ENCODE results near the gene HEMGN. TPM values are rescaled to one million over a fixed set of nuclear protein-coding genes. Genes with fewer than 3 reads are reported as not detected.

HEMGN gene
- total RNA-seq, 2 experiments from 2014 or later, result 0.69 to 0.99 TPM

GRCh38 chr9:97907046-97907445 lies 30.9 kb downstream of the HEMGN start:
- no peak overlapping the region for H3K4me3 Mint-ChIP-seq
- peak; percentile 40 for DNase-seq
- ChIA-PET CTCF (interaction anchor here (1.1 to 3.7 kb wide), 3 partner anchors 10 to 201 kb away, joined by 3 to 51 read pairs (median 3); partner anchors contain the start of gene TRMO), POLR2A (interaction anchor here (0.9 to 3.6 kb wide), 2 partner anchors 14 to 285 kb away, joined by 3 to 26 read pairs; partner anchors contain the start of genes CORO2A and TRMO)
- intact Hi-C loops (cut with micrococcal nuclease), result loop anchor here (2.0 to 5.0 kb wide), 3 partner anchors 50 to 210 kb away; partner anchors contain the start of gene XPA
- H3K4me1 Mint-ChIP-seq (ENCODE audit: low read depth), result peaks cover 78% of the 10 kb centered on the region
- no peaks in the 10 kb centered on the region for H3K27me3 Mint-ChIP-seq
- H3K27ac Mint-ChIP-seq, result peak overlapping the region; percentile 94
- H3K36me3 Mint-ChIP-seq, result peaks cover 32% of the 10 kb centered on the region
- no peaks in the 10 kb centered on the region for H3K9me3 Mint-ChIP-seq

- CTCF ChIA-PET, result interaction anchor here (1.1 to 3.7 kb wide), 5 partner anchors 9 to 201 kb away, joined by 3 to 51 read pairs (median 3); partner anchors contain the start of gene TRMO
- peaks cover 78% of the 10 kb centered on the region for H3K4me1 Mint-ChIP-seq (ENCODE audit: low read depth)
- H3K4me3 Mint-ChIP-seq, result peak overlapping the region; percentile 66
- H3K9me3 Mint-ChIP-seq, result no peaks in the 10 kb centered on the region
- peaks cover 27% of the 10 kb centered on the region for H3K36me3 Mint-ChIP-seq
- H3K27ac Mint-ChIP-seq, result peak overlapping the region; percentile 94
- intact Hi-C loops (cut with micrococcal nuclease), result loop anchor here (1.0 to 5.0 kb wide), 4 partner anchors 17 to 210 kb away; partner anchors contain the start of gene XPA
- H3K27me3 Mint-ChIP-seq, result no peaks in the 10 kb centered on the region
- POLR2A ChIA-PET, result interaction anchor here (0.6 to 3.6 kb wide), 3 partner anchors 15 to 286 kb away, joined by 3 to 26 read pairs (median 3); partner anchors contain the start of genes CORO2A and TRMO
- peak; percentile 74 for DNase-seq
Measured at GRCh38 chr9:97906236-97906831, 31.6 kb downstream of the HEMGN start.

- Mint-ChIP-seq H3K36me3 (peaks cover 20% of the 10 kb centered on the region), H3K9me3 (no peaks in the 10 kb centered on the region), H3K4me1 (ENCODE audit: low read depth) (peaks cover 81% of the 10 kb centered on the region)
Measured at GRCh38 chr9:97905228-97905627, 32.7 kb downstream of the HEMGN start.

GRCh38 chr9:97904725-97905124 lies 33.2 kb downstream of the HEMGN start:
- intact Hi-C loops (cut with micrococcal nuclease), result loop anchor here (1.0 to 5.0 kb wide), 4 partner anchors 14 to 272 kb away; partner anchors contain the start of genes NCBP1 and TSTD2
- no peaks in the 10 kb centered on the region for H3K27me3 Mint-ChIP-seq
- POLR2A ChIA-PET, result interaction anchor here (1.2 to 3.6 kb wide), 2 partner anchors 16 to 152 kb away, joined by 3 to 26 read pairs; partner anchors contain the start of genes NANS and TRMO
- CTCF ChIA-PET, result interaction anchor here (0.8 to 3.7 kb wide), 6 partner anchors 9 to 54 kb away, joined by 3 to 51 read pairs (median 4); partner anchors contain the start of gene TRMO
- H3K4me1 Mint-ChIP-seq (ENCODE audit: low read depth), result peaks cover 80% of the 10 kb centered on the region
- peak overlapping the region; percentile 76 for H3K4me3 Mint-ChIP-seq
- peaks cover 19% of the 10 kb centered on the region for H3K36me3 Mint-ChIP-seq
- H3K9me3 Mint-ChIP-seq, result no peaks in the 10 kb centered on the region
- DNase-seq, result peak; percentile 80
- peak overlapping the region; percentile 89 for H3K27ac Mint-ChIP-seq

More at GRCh38 chr9:97905228-97905627, 32.7 kb downstream of the HEMGN start:
- ChIA-PET POLR2A (interaction anchor here (1.2 to 3.6 kb wide), 2 partner anchors 16 to 151 kb away, joined by 3 to 26 read pairs; partner anchors contain the start of genes NANS and TRMO), CTCF (interaction anchor here (0.8 to 3.7 kb wide), 7 partner anchors 9 to 54 kb away, joined by 3 to 51 read pairs (median 3); partner anchors contain the start of gene TRMO)
- DNase-seq, result peak; percentile 62
- Mint-ChIP-seq H3K4me3 (peak overlapping the region; percentile 76), H3K27ac (peak overlapping the region; percentile 89), H3K27me3 (no peaks in the 10 kb centered on the region)
- intact Hi-C loops (cut with micrococcal nuclease), result loop anchor here (1.0 to 5.0 kb wide), 3 partner anchors 13 to 82 kb away; no protein-coding TSS in a partner anchor

- Mint-ChIP-seq H3K36me3 (peaks cover 14% of the 10 kb centered on the region), H3K4me1 (ENCODE audit: low read depth) (peaks cover 70% of the 10 kb centered on the region), H3K27me3 (no peaks in the 10 kb centered on the region), H3K27ac (peak overlapping the region; percentile 35), H3K4me3 (peak overlapping the region; percentile 5), H3K9me3 (no peaks in the 10 kb centered on the region)
- ChIA-PET POLR2A (interaction anchor here (0.9 to 1.0 kb wide), 2 partner anchors 19 to 79 kb away, joined by 3 to 8 read pairs; partner anchors contain the start of gene TRMO), CTCF (interaction anchor here (1.1 to 6.7 kb wide), 8 partner anchors 12 to 218 kb away, joined by 3 to 172 read pairs (median 8); partner anchors contain the start of genes FOXE1, TRMO and XPA)
- intact Hi-C loops (cut with micrococcal nuclease), result loop anchor here (5.0 kb wide), 1 partner anchor 271 kb away; the partner anchor contains the start of genes NCBP1 and TSTD2
- no peak for DNase-seq
Measured at GRCh38 chr9:97903177-97903576, 34.8 kb downstream of the HEMGN start.

GRCh38 chr9:97900738-97901565 lies 37.0 kb downstream of the HEMGN start:
- ChIA-PET CTCF (interaction anchor here (0.6 to 6.7 kb wide), 26 partner anchors 8 to 320 kb away, joined by 3 to 172 read pairs (median 5); partner anchors contain the start of genes ANP32B, HEMGN, NANS and NCBP1), POLR2A (interaction anchor here (0.8 kb wide), 1 partner anchor 21 kb away, joined by 3 read pairs; no protein-coding TSS in a partner anchor)
- intact Hi-C loops (cut with micrococcal nuclease), result loop anchor here (1.0 to 5.0 kb wide), 3 partner anchors 11 to 269 kb away; partner anchors contain the start of genes NCBP1 and TSTD2
- no peak overlapping the region for H3K4me3 Mint-ChIP-seq
- no peak for DNase-seq
- no peak overlapping the region for H3K27ac Mint-ChIP-seq
- no peaks in the 10 kb centered on the region for H3K27me3 Mint-ChIP-seq
- peaks cover 8% of the 10 kb centered on the region for H3K36me3 Mint-ChIP-seq
- peaks cover 55% of the 10 kb centered on the region for H3K4me1 Mint-ChIP-seq (ENCODE audit: low read depth)
- no peaks in the 10 kb centered on the region for H3K9me3 Mint-ChIP-seq

GRCh38 chr9:97900103-97900737 lies 37.8 kb downstream of the HEMGN start:
- no peak overlapping the region for H3K4me3 Mint-ChIP-seq
- no peaks in the 10 kb centered on the region for H3K9me3 Mint-ChIP-seq
- no peak overlapping the region for H3K27ac Mint-ChIP-seq
- intact Hi-C loops (cut with micrococcal nuclease), result loop anchor here (2.0 to 5.0 kb wide), 2 partner anchors 189 to 268 kb away; partner anchors contain the start of genes NCBP1 and TSTD2
- no peaks in the 10 kb centered on the region for H3K27me3 Mint-ChIP-seq
- POLR2A ChIA-PET, result no interaction called here
- peaks cover 49% of the 10 kb centered on the region for H3K4me1 Mint-ChIP-seq (ENCODE audit: low read depth)
- CTCF ChIA-PET, result interaction anchor here (0.7 to 6.7 kb wide), 20 partner anchors 9 to 267 kb away, joined by 3 to 172 read pairs (median 5); partner anchors contain the start of genes NANS, NCBP1, TRMO and TSTD2
- H3K36me3 Mint-ChIP-seq, result peaks cover 8% of the 10 kb centered on the region
- no peak for DNase-seq

GRCh38 chr9:97895695-97896332 lies 42.2 kb downstream of the HEMGN start:
- Mint-ChIP-seq H3K4me3 (no peak overlapping the region), H3K27ac (no peak overlapping the region), H3K36me3 (peaks cover 2% of the 10 kb centered on the region), H3K9me3 (peaks cover 11% of the 10 kb centered on the region), H3K27me3 (no peaks in the 10 kb centered on the region), H3K4me1 (ENCODE audit: low read depth) (peaks cover 10% of the 10 kb centered on the region)
- CTCF ChIA-PET, result interaction anchor here (0.6 to 1.7 kb wide), 4 partner anchors 9 to 58 kb away, joined by 3 to 5 read pairs (median 3); no protein-coding TSS in a partner anchor
- intact Hi-C loops (cut with micrococcal nuclease), result no loop called here
- POLR2A ChIA-PET, result no interaction called here
- DNase-seq, result peak; percentile 35

- ChIA-PET POLR2A (no interaction called here), CTCF (interaction anchor here (0.9 to 1.7 kb wide), 3 partner anchors 9 to 59 kb away, joined by 3 to 5 read pairs (median 3); no protein-coding TSS in a partner anchor)
- H3K9me3 Mint-ChIP-seq, result peaks cover 11% of the 10 kb centered on the region
- no peak overlapping the region for H3K4me3 Mint-ChIP-seq
- H3K4me1 Mint-ChIP-seq (ENCODE audit: low read depth), result peaks cover 7% of the 10 kb centered on the region
- H3K36me3 Mint-ChIP-seq, result peaks cover 2% of the 10 kb centered on the region
- no peak for DNase-seq
- no peaks in the 10 kb centered on the region for H3K27me3 Mint-ChIP-seq
- intact Hi-C loops (cut with micrococcal nuclease), result no loop called here
- H3K27ac Mint-ChIP-seq, result no peak overlapping the region
Measured at GRCh38 chr9:97895211-97895610, 42.8 kb downstream of the HEMGN start.

GRCh38 chr9:97892421-97892820 lies 45.6 kb downstream of the HEMGN start:
- H3K27me3 Mint-ChIP-seq, result no peaks in the 10 kb centered on the region
- H3K9me3 Mint-ChIP-seq, result peaks cover 11% of the 10 kb centered on the region
- intact Hi-C loops (cut with micrococcal nuclease), result no loop called here
- no peak for DNase-seq
- POLR2A ChIA-PET, result no interaction called here
- CTCF ChIA-PET, result interaction anchor here (0.9 to 5.9 kb wide), 3 partner anchors 8 to 142 kb away, joined by 3 to 172 read pairs (median 4); no protein-coding TSS in a partner anchor
- H3K36me3 Mint-ChIP-seq, result peaks cover 2% of the 10 kb centered on the region
- H3K4me3 Mint-ChIP-seq, result no peak overlapping the region
- H3K27ac Mint-ChIP-seq, result no peak overlapping the region
- peaks cover 9% of the 10 kb centered on the region for H3K4me1 Mint-ChIP-seq (ENCODE audit: low read depth)

Measured in activated CD4-positive, alpha-beta memory T cell treated with anti-CD3 and anti-CD28 coated beads for 36 hours (primary cell).